ENCODE data around the gene SLC15A5.
A peak's percentile ranks its signal among the peaks of the same experiment; 100 is the strongest.

SLC15A5 gene

GRCh38 chr12:16258963-16259362 is 18.5 kb downstream of the SLC15A5 start:
- no peak for DNase-seq

GRCh38 chr12:16246264-16246663 is 31.2 kb downstream of the SLC15A5 start:
- no peak for DNase-seq

DNA sequence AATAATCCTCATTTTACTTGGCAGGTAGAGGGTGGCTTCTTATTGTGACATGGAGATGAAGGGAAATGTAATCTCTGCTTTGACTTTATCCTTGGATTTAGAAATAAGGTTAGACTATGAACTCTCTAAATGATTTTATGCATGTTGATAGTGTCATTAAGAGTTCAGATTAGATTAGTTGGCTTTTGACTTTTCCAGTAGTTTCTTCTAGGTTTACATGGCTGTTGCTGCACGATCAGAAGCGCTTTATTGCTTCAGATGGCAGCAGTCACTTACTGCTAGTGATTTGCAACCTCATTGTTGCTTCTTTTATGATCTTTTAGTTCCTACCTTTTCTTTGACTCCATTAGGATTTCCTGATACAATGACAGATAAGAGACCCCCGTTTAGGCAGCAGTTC is 32.3 kb downstream of the SLC15A5 start:
- DNase-seq: no peak

DNA sequence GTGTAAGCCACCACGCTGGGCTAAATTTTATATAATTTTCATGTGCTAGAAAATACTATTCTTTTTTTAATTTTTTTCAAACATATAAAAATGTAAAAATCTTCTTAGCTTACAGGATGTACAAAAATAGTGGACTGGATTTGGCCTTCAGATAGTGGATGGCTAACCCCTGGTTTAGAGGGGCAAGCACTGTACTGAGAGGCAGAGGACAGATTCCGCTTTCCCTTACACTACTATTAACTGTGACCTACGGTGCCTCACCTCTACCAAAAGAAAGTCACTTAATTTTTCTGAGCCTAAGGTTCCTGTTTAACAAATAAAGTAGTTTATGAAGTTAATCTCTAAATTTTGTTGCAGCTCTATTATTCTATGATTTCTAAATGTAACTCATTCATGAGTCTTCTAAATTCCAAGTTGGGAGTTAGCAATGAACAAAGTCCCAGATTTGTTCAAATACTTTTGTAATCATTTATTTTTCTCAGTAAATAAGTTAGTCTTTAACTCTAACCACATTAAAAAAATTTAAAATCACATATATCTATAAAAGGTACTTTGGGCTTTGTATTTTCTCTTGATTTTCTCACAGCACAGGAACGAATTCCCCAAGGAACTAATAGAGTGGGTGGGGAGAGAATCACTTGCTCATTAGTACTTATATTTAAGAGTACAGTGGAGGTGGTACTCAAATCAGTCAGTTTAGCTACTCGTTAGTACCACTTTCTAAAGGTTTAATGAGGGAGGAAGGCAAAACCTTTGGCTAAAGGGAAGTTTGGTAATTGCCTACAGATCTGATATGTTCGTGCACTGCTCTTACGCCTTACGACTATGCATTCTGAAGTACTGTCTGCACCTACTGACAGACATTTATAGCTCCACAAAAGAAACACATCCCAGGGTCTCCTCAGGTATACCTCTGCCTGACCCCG is 33.7 kb downstream of the SLC15A5 start:
- DNase-seq: no peak

DNA sequence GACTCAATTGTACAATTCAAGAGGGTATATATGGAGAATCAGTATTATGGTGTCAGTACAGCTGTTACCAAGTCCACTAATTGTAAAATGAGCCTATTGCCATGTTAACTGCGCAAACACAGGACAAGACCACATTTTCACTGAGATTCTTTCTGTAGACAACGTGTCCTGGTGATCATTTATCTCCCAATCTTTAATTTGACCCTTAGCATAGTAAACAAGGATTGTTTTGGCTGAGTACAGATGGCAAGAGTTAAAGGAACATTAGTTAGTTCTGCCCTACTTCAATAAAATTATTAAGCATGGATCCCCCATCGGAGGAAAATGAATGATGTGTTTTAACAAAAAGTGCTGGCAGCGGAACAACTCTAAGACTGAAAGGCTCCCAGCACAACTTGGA is 36.1 kb downstream of the SLC15A5 start:
- no peak for DNase-seq

DNA sequence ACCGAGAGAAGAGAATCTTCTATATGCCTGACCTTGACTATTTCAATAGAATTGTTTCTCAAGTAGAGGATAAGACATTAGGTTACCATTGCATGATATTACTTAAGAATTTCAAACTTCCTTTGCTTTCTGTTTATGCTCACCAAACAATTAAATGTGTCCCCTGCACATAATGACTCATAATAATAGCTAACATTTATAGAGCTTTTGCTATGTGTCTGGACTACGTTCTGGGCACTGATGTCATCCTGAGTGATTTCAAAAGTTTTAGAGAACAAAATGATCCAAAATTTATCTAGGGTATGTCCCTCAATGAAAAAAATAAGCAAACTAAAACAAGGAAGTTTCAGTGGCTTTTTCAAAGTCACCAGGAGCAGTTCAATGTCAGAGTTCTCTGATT is 38.8 kb downstream of the SLC15A5 start:
- peak in 1 of 4 experiments; percentile 20 for DNase-seq

- peak in 2 of 4 experiments; percentile 7 to 35 for DNase-seq
These were observed 47.8 kb downstream of the SLC15A5 start for GRCh38 chr12:16229676-16230075.

- no peak for DNase-seq
These were observed 49.4 kb downstream of the SLC15A5 start for GRCh38 chr12:16228067-16228466.

- DNase-seq: peak in 3 of 4 experiments; percentile 11 to 26 (median 23)
These were observed 51.8 kb downstream of the SLC15A5 start for GRCh38 chr12:16225692-16226091.

GRCh38 chr12:16224196-16224595 is 53.3 kb downstream of the SLC15A5 start:
- DNase-seq: no peak

- DNase-seq: no peak
These were observed 55.7 kb downstream of the SLC15A5 start for GRCh38 chr12:16221776-16222175.

- peak in 2 of 4 experiments; percentile 7 to 13 for DNase-seq
These were observed 57.4 kb downstream of the SLC15A5 start for GRCh38 chr12:16220120-16220519.

GRCh38 chr12:16218934-16219751 is 58.3 kb downstream of the SLC15A5 start:
- DNase-seq: no peak

- DNase-seq: no peak
These were observed 59.3 kb downstream of the SLC15A5 start for GRCh38 chr12:16218234-16218633.

DNA sequence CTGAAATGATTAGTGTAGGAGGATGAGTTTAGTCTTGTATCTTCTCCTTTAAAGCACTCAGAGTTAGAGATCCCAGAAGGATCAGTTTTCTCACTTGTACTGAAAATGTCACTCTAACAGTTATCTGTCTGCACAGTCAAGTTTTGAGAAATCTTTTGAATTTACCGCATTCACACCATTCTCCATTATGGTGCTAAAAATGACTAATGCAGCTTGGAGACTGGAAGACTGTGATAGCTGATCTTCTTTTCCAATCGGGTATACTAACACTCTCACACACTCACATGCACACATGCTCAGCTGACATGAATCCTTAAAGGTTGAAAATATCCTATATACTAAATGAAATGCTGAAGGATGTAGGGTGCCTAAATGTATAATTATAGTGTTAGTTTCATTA is 65.8 kb downstream of the SLC15A5 start:
- no peak for DNase-seq

GRCh38 chr12:16198884-16199283 is 78.6 kb downstream of the SLC15A5 start:
- peak in 3 of 4 experiments; percentile 14 to 36 (median 34) for DNase-seq

DNA sequence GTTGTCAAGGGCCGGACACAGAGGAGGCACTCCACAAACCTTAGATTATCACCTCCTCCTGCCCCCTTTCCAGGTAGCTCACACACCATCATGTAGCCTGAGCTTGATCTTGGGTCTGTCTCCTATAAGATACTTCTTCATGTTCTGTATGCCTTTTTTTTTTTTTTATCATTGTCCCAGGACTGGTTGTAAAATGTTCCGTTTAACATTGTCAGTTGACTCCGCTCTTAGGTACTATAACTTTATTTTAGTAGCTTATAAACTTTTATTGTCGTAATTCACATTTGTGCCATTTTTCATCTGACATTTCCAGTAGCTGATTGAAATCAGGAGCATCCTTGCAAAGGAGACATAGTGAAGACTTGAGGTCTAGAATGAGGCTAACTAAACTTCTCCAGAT is 79.9 kb downstream of the SLC15A5 start:
- no peak for DNase-seq

GRCh38 chr12:16189849-16190248 is 87.6 kb downstream of the SLC15A5 start:
- DNase-seq: peak; percentile 16 to 70 (median 58)

DNA sequence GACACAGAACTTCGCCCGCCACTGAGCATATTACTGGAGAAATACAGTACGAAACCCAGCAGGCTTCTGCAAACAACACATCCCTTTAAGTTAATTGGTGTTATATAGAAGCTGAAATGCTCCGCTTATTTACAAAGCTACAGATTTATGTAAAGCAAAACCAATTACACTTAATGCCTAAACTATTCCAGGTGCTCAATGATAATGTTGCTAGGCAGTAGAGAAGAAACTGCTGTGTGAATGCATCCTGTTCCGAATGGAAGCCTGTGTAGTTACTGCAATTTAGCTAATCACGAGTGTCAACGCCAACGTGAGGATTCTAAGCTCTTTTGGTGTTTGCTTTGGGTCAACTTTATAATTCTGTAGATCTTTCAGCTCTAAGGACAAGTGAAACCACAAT is 89.8 kb downstream of the SLC15A5 start:
- DNase-seq: no peak

- no peak for DNase-seq
These were observed 92.8 kb downstream of the SLC15A5 start for GRCh38 chr12:16184681-16185080.

GRCh38 chr12:16183541-16183940 is 93.9 kb downstream of the SLC15A5 start:
- no peak for DNase-seq

DNA sequence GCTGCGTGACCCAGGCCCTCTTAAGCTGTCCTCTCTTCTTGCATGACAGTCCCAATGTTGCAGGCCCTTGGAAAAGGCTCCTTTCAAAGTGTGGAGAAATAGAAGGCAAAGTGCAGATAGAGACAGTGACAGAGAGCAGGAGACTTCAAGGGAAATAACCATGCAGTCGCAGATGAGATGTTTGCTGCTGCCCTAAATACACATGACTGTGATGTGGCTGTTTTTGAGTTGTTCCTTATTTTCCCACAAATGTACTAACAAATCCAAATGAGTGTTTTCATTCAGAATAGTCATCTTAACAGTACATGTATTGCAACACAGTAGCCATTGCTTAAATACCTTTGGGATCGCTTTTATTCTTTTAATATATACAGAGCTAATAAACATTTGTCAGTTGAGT is 101.6 kb downstream of the SLC15A5 start:
- peak; percentile 26 to 81 (median 59) for DNase-seq

GRCh38 chr12:16174282-16174681 is 103.2 kb downstream of the SLC15A5 start:
- no peak for DNase-seq

DNA sequence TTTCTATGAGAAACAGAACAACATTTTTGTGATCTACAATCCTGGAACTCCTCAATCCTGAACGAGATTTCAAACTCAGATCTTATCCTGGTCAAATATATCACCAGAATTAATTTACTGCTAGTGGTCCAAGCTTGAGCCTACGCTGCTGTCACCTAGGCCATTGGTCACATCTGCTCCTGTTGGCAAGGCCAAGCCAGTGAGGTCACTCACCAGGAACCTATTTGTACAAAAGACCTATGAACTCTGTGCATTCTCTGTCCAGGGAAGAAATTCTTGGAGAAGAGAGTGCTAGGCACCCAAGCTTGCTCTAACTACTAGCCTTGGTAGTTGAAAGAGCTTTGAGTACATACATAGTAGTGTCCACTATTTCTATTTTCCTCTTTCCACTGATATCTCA is 106.1 kb downstream of the SLC15A5 start:
- DNase-seq: no peak

Measured in suppressor macrophage (primary cell).